ENCODE data around the gene PPP3R1.

The PPP3R1 gene

GRCh38 chr2:68292108-68292710 is 39.9 kb upstream of the PPP3R1 start:
- TF ChIP-seq, protein P1, sequence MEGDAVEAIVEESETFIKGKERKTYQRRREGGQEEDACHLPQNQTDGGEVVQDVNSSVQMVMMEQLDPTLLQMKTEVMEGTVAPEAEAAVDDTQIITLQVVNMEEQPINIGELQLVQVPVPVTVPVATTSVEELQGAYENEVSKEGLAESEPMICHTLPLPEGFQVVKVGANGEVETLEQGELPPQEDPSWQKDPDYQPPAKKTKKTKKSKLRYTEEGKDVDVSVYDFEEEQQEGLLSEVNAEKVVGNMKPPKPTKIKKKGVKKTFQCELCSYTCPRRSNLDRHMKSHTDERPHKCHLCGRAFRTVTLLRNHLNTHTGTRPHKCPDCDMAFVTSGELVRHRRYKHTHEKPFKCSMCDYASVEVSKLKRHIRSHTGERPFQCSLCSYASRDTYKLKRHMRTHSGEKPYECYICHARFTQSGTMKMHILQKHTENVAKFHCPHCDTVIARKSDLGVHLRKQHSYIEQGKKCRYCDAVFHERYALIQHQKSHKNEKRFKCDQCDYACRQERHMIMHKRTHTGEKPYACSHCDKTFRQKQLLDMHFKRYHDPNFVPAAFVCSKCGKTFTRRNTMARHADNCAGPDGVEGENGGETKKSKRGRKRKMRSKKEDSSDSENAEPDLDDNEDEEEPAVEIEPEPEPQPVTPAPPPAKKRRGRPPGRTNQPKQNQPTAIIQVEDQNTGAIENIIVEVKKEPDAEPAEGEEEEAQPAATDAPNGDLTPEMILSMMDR (IDR thresholded peaks at IDR 0.05; ENCODE audit: insufficient read depth, low read depth, low read length, missing control alignments): peak; percentile 99
- peak; percentile 65 for DNase-seq (ENCODE audit: low read depth)
- no peak overlapping the region for H3K4me3 ChIP-seq (ENCODE audit: low read length)

- no peak overlapping the region for H3K4me3 ChIP-seq (ENCODE audit: low read length)
- no peak for DNase-seq (ENCODE audit: low read depth)
- TF ChIP-seq, protein P1 (IDR thresholded peaks at IDR 0.05; ENCODE audit: insufficient read depth, low read depth, low read length, missing control alignments): no peak
Observed at GRCh38 chr2:68291314-68291713, 39.0 kb upstream of the PPP3R1 start.

DNA sequence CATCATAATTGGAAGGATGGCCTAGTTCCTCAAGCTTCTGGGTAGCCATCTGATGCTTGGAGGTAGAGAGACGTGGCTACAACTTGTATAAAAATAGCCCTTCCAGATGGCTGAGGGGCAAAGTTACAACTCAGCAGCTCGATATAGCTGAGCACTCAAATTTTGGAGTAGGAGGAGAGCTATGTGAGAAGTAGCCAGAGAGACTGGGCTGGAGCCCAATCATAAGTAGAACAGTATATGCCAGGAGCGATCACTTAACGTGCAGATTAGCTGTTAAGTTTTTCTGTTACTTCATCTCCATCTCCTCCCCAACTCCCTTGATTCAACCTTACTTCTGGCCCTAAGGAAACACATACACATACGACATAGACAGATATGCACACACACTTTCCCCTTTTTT is 38.6 kb upstream of the PPP3R1 start:
- DNase-seq (ENCODE audit: low read depth): no peak
- H3K4me3 ChIP-seq (ENCODE audit: low read length): no peak overlapping the region
- TF ChIP-seq, protein P1 (IDR thresholded peaks at IDR 0.05; ENCODE audit: insufficient read depth, low read depth, low read length, missing control alignments): no peak

- TF ChIP-seq, protein P1 (IDR thresholded peaks at IDR 0.05; ENCODE audit: insufficient read depth, low read depth, low read length, missing control alignments): no peak
- no peak overlapping the region for H3K4me3 ChIP-seq (ENCODE audit: low read length)
- DNase-seq (ENCODE audit: low read depth): peak; percentile 37
Observed at GRCh38 chr2:68287580-68288441, 35.5 kb upstream of the PPP3R1 start.

DNA sequence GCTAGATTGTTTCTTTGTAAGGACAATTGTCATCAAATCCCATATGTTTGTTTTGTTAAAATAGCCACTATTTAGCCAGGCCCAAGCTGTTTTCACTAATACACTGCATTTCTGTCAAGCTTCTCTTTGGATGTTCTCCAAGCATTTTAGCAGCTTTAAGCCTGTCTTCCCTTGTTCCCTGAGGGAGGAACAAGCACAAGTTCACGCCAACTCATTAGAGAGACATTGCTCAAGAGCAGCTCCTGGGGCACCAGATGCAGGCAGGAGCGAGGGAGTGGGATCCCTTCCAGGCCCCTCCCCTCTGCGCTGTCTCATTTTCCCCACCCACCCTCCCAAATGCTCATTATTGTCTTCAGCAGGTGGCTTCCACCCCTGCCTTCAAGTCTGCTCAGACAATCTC is 32.6 kb upstream of the PPP3R1 start:
- TF ChIP-seq, protein P1 (IDR thresholded peaks at IDR 0.05; ENCODE audit: insufficient read depth, low read depth, low read length, missing control alignments): no peak
- peak; percentile 72 for DNase-seq (ENCODE audit: low read depth)
- no peak overlapping the region for H3K4me3 ChIP-seq (ENCODE audit: low read length)

DNA sequence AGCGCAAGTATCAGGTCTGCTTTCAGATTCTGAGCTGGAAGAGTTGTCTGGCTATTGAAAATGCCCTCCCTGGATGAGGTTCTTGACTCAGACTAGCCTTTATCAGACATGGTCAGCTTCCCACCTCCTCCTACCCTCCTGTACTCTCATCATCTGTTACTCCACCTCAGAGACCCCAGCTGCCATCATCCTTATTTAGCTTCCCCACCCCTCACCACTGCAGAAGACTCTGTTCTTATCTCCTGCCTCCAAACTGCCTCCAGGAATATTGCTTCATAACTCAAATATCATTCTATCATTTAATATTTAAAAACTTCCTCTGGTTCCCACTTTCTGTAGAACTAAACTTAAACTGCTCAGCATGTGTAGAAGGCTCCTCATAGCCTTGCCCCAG is 31.1 kb upstream of the PPP3R1 start:
- no peak for DNase-seq (ENCODE audit: low read depth)
- TF ChIP-seq, protein P1 (IDR thresholded peaks at IDR 0.05; ENCODE audit: insufficient read depth, low read depth, low read length, missing control alignments): no peak
- H3K4me3 ChIP-seq (ENCODE audit: low read length): no peak overlapping the region

Data from epithelial cell of esophagus (primary cell).